GM19467 (cell line): ENCODE results near the gene HDAC6.

Experiments
- ATAC-seq: cut with Tn5 transposase; IDR thresholded peaks from one replicate; pipeline ENCODE4 v1.9.1; 2021; ENCODE audit warnings: mild to moderate bottlenecking, moderate library complexity; ENCODE audit not compliant: unreplicated experiment

HDAC6 gene

DNA sequence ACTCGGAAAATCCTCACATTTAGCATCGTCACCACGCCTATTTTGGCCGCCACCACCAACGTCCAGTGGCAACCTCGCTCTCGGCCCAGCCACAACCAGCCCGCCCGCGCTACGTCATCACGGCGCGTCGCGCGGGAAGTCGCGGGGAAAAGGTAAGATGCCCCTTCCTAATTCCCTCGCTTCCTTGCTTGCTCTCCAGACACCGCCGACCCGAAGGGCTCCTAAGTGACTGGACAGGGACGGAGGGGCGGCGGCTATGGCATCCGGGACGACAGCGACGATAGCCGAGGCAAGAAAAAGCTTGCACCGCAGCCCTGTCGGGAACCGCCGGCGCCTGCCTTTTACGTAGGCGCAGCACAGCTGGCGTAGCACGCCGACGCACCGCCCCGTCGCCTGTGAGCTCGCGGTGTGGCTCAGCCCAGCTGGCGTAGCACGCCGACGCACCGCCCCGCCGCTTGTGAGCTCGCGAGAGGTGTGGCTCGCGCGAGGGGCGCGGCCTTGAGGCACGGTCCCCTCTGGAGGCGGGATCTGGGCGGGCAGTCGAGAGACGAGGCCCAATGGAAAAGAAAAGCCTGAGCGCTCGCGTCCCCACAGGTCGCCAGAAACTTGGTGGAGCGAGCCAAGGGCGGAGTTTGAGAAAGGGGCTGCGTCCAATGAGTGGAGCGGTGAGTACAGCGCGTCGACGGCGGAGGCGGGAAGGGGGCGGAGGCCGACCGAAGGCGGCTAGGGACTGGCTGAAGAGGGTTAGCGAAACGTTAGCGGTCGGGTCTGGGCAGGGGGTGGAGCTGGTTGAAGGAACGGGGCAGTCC is at the start of gene HDAC6:
Gene HDAC6 (plus strand): TSS at position 788 of the 809 bp plus-strand sequence. CDS start 626 bp downstream, outside the sequence.
- ATAC-seq: peak; percentile 85

GRCh38 chrX:48752498-48752897 is 49.4 kb upstream of the HDAC6 start:
- no peak for ATAC-seq

- ATAC-seq: no peak
These were observed 48.1 kb upstream of the HDAC6 start for GRCh38 chrX:48753708-48754228.

DNA sequence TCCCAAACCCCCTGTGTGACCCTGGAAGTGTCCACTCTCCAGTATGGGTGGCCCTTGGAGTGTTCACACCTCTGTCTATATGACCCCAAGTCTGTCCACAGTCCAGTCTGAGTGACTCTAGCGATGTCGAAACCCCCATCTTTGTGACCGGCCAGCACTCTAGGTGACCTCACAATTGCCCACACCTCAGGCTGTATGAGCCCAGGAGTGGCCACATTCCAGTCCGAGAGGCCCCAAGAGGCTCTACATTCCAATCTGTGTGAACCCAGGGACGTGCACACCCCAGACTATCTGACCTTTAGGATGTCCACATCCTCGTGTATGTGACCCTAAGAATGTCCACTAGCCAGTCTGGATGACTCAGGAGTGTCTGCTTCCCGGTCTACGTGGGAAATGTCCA is 47.6 kb upstream of the HDAC6 start:
- no peak for ATAC-seq

GRCh38 chrX:48761674-48762471 is 40.0 kb upstream of the HDAC6 start, which contains the start of gene GLOD5:
Gene GLOD5, plus strand, starts transcription at chrX:48761747. Its CDS starts 44 bp downstream, at chrX:48761791.
- ATAC-seq: no peak

DNA sequence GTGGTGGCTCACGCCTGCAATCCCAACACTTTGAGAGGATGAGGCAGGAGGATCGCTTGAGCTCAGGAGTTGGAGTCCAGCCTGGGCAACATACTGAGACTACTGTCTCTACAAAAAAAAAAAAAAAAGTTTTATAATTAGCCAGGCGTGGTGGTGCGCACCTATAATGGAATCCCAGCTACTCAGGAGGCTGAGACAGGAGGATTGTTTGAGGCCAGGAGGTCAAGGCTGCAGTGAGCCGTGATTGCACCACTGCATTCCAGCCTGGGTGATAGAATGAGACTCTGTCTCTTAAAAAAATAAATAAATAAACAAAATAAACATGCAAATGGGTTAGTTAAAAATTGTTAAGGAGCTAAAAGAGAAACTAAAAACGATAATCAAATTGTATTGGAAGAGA is 32.6 kb upstream of the HDAC6 start:
- no peak for ATAC-seq

DNA sequence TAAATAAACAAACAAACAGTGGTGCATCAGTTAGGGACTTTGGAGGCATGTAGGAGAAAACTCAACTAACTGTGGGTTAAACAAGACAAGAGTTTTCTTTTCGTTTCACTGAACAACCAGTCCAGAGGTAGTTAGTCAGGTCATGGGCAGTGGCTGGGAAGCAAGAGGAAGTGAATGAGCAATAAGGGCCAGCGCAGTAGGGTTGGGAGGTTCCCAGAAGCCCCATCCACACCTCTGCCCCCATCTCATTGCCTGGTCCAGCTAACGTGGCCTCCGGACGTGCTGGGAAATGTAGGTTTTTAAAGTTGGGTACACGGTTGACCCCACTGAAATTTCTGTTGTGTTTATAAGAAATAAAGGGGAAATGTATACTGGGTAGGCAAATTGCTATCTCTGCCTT is 31.6 kb upstream of the HDAC6 start:
- ATAC-seq: no peak

GRCh38 chrX:48772602-48773001 is 29.3 kb upstream of the HDAC6 start:
- no peak for ATAC-seq

DNA sequence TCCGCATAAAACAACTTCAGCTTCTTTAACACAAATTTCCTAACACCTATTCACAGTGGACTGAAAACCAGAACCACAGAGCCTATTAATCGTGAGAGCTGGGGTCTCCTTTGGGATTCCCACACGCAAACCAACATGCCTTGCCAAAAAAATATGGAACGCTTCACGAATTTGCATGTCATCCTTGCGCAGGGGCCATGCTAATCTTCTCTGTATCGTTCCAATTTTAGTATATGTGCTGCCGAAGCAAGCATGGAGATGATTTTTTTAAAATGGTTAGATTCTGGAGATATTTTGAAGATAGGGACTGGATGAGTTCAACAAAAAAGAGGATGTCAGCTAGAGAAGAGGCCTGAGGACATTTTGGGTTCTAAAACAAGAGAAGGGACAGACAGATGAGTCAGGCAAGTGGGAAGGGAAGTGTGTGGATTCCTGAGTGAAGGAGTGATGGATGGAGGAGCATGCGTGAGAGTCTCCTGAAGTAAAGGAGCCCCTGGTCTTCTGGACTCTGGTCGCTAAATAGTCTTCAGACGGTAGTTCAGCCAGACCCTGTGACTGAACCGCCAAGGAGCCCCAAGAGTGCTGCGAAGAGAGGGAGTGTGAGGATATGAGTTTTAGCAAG is 24.9 kb upstream of the HDAC6 start:
- ATAC-seq: no peak

DNA sequence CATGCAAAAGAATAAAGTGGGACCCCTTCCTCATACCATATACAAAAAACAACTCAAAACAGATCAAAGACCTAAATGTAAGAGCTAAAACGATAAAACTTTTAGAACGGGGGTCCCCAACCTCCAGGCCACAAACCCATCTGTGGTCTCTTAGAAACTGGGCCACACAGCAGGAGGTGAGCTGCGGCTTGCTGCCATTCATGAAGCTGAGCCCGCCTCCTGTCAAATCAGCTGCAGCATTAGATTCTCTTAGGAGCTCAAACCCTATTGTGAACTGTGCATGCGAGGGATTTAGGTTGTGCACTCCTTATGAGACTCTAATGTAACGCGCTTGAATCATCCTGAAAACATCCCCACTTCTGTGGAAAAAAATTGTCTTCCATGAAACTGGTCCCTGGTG is 22.5 kb upstream of the HDAC6 start:
- ATAC-seq: no peak

DNA sequence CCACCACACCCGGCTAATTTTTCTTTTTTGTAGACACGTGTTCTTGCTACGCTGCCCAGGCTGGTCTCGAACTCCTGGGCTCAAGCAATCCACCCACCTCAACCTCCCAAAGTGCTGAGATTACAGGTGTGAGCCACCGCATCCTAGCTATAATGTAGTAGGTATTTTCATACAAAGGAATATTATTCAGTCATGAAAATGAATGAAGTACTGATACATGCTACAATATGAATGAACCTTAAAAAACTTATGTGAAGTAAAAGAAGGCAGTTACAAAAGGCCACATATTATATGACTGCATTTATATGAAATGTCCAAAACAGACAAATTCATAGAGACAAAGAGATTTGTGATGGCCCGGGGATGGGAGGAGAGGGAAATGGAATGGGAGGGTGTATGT is 20.2 kb upstream of the HDAC6 start:
- ATAC-seq: no peak

DNA sequence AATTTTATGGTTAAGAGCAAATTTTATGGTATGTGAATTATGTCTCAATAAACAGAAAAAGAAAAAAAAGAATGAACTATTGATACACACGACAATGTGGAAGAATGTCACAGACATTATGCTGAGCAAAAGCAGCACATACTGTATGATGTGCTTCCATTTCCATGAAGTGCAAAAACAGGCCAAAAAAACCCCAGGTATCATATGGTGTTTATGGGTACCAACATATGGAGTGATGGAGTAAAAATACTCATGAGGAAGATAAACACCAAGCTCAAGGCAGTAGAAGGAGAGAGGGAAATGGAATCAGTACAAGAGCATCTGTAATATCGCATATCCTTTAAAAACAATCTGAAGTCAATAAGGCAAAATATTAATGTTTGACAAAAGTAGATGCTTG is 19.7 kb upstream of the HDAC6 start:
- no peak for ATAC-seq

DNA sequence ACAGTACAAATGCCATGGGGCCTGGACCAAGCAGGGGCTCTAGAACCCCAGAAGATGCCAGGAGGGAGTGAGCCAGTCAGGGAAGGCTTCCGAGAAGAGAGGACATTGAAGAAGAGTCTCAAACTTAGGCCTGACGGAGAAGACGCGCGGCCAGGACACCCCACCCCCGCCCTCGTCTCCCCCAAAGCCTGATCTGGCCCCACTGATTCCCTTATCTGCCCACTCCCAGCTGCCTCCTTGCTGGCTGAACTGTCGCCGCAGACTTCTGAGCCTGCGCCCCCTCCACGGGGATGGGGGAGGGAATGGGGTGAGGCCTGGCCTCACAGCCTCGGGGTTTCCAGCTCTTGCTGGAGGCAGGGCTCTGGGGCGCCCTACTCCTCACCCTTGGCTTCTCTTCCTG is 19.1 kb upstream of the HDAC6 start:
- no peak for ATAC-seq

DNA sequence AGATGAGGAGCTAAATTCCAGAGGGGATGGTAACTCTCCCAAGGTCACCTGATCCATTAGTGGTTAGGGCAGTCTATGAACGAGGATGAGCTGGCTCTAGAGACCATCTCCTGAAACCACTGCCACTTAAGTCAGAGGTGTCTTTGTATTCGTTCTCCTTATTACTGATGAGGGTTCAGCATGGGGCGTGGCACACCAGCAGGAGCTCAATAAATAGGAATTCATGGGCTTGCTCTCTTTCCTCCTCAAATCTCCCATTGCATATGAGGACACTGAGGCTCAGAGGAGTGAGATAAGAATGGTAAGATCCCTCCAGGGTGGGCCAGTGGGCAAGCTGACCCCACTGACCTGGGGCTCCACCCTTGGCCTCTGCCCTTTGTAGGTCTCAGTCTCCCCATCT is 17.1 kb upstream of the HDAC6 start:
- no peak for ATAC-seq

DNA sequence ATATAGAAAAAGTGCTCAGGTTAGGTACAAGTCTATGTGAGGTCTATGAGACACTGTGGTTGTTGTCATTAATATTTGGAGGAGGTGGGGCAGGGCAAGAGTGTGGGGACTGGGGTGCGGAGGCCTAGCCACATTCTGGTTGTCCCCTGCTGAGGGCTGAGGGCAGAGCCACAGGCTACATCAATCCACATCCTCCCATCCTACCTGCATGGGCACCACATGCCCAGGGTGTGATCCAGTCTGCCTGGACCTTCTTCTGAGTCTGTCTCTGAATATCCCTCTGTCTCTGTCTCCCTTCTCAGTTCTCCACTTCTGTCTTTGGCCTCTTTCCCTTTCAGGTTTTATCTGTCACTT is 16.7 kb upstream of the HDAC6 start:
- ATAC-seq: no peak

DNA sequence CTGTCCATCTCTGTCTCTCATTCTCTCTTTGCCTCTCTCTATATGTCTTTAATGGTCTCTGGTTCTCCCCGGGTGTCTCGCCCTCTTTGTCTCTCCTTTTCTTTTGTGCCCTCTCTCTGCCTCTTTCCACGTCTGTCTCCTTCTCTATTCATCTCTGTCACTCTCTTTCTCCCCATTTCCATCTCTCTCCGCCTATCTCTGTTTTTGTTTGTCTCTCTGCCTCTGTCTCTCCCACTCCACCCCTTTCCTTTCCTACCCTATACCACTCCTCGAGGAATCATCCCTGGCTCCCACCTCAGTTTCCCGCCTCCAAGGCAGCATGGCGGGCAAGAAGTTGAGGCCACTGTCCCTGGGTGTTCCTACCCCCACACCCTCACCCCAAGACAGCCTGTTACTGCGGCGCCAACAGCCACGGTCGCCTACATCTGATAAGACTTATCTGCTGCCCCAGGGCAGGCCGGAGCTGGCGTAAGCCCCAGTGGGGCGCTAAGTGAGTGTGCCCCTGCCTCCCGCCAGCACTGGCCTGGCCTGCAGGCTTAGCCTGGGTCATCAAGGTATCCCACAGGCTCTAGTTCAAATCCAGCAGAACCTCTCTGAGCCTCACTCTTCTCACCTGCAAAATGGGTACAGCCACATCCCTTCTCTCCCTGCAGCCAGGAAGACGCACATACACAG is 16.2 kb upstream of the HDAC6 start:
- no peak for ATAC-seq

DNA sequence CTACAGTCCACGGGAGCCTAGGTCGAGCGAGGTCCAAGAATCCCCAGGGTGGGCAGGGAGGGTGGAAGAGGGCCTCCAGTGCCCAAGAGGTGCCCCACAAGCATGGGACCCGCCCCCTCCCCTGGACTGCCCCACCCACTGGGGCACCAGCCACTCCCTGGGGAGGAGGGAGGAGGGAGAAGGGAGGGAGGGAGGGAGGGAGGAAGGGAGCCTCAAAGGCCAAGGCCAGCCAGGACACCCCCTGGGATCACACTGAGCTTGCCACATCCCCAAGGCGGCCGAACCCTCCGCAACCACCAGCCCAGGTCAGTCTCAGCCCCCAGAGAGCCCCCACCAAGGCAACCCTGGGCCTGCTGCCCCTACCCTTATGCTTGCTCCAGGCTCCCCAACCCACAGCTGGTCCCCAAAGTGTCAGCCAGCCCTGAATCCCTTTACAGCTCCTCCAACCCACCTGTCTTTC is 15.5 kb upstream of the HDAC6 start, which contains the start of gene GATA1:
Gene GATA1 (plus strand): TSS at position 250 of the 460 bp plus-strand sequence. CDS start 4,520 bp downstream, outside the sequence.
- no peak for ATAC-seq

DNA sequence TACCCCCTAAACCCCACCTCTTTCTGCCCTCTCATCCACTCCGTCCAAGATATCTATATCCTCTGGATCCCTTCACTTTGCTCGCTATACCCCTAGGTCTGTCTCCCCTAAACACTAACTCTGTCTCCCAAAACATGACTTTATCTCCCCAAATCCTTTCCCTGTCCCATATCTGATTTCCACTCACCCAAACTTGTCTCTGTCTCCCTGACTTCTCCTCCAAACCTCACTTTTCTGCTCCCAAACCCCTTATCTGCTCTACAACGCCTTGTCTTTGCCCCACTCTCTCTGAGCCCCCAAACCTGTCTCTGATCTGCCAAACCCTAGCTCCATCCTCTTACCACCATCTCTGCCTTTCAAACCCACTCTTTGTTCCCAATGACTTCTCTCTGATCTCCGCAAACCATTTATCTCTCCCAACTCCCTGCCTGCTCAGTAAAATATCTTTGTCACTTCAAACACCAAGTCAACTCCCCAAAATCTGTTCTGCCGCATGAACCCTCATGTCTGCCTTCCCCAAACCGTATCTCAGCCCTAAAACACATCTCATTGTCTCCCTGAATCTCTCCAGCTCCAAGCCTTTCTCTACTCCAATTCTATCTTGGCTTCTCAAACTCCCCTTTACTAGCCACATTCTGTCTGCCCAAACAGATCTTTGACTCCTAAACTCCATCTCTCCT is 14.9 kb upstream of the HDAC6 start:
- no peak for ATAC-seq

GRCh38 chrX:48787505-48788443 is 14.1 kb upstream of the HDAC6 start:
- no peak for ATAC-seq
